CD4-positive, alpha-beta T cell treated with Interleukin-4 for 4 hours (primary cell): ENCODE data around the gene CUEDC1.

Experiments
- DNase-seq: peaks from one replicate; pipeline ENCODE4 v3.0.0-alpha.2; 2020

CUEDC1 gene

DNA sequence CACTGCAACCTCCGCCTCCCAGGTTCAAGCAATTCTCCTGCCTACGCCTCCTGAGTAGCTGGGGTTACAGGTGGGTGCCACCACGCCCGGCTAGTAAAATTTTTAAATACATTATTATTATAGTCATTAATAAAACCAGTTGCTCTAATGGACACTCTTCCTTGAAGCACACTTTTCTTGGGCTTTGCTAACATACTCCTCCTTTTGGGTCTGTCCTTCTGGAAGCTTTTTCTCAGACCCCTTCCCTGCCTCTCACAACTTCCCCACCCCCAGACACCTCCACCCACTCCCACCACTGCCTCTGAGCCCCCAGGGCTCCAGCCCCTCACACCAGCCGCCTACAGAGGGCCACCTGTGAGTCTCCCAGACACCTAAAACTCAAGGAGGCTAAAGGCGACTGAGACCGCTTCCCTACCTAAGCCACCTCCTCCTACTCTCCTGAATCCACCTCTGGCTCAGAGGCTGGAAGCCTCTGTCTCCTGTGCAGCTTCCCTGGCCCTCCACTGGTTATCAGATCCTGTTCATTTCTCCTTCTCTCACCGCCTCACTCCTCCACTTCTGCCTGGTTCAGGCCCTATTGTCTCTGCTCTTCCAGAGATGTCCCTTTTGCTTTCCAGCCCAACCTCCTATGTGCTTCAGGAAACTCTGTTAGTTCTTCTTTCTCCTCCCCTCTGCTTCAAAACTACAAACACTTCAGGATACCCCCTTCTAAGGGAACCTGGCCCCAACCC lies 2.1 kb upstream of the CUEDC1 start:
- DNase-seq = no peak

DNA sequence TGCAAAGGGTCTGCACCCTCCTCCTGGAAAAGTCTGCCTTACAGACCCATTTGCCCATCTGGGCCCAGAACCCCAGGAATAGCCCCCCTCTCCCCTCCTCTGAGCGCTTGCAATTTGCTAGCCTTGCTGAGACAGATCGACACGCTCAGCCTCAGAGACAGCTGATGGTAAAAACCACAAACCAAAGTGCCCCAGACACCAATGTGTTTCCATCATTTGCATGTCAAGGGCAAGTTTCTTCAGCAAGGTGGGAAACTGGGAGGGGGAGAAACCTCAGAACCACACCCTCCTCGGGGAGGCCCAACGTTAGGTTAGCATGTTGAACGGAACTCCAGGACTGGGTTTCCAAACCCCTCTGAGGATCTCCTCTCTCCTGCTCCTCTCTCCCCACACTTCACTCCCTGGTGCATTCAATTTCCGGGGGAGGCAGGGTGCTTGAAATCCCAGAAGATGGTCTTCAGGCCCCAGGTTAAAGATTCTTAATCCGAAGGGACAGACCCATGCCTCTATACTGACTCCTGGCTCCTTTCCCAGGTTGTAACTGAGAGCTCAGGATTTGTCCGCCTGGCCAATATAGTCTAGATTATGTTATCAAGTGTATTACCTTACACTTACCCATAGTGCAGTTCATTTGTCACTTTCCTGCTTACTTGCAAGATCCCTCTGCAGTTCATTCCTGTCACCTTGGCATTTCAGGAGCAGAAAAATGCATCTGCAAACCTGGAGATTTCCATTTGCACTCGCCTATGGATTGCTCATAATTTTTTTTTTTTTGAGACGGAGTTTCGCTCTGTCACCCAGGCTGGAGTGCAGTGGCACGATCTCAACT lies 1.3 kb upstream of the CUEDC1 start:
- peak; percentile 48 for DNase-seq

GRCh38 chr17:57954397-57955182 lies 622 bp downstream of the CUEDC1 start:
- no peak for DNase-seq

DNA sequence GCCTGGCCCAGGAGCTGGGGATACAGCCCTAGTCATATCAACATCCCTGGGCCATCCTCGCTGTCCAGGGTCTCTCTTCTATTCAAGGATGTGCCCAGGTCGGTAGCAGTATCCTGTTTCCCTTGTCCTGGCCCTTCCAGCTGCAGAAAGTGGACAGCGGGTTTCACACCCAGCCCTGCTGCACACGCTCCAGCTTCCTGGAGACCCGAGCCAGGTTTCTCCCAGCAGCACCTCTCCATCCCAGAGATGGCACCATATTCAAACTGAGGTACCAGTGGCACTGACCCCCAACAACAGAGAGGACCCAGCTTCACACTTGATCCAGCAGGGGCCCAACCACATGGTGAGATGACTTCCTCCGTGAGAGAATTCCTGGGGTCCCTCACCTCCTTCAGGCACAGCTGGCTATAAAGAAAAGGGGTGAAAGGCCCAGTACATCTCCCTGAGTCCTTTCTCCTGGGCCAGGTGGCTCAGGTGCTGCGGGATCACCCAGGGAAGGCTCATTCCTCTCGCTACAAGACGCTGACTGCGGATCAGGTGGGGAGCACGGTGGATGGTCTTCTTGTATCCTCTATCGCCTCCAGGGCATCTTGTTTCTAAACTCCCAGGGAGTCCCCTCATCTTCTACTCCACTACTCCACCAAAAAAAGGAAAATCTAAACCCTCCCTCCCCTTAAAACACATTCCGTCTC lies 1.4 kb downstream of the CUEDC1 start:
- DNase-seq = no peak

- DNase-seq = no peak
Measured at GRCh38 chr17:57953219-57953618, 2.0 kb downstream of the CUEDC1 start.

DNA sequence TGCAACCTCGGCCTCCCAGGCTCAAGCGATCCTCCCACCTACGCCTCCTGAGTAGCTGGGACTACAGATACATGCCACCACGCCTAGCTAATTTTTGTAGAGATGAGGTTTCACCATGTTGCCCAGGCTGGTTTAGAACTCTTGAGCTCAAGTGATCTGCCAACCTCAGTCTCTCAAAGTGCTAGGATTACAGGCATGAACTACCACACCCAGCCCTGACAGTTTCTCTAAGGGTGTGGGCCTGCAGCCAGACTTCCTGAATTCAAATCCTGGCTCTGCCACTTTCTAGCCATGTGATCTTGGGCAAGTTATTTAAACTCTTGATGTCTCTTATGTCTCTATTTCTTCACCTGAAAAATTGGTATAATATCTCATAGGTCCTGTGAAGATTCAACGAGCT lies 5.6 kb downstream of the CUEDC1 start:
- DNase-seq = no peak

- DNase-seq = peak; percentile 11
Measured at GRCh38 chr17:57948555-57949420, 6.4 kb downstream of the CUEDC1 start.

- DNase-seq = no peak
Measured at GRCh38 chr17:57948169-57948554, 7.0 kb downstream of the CUEDC1 start.

GRCh38 chr17:57947369-57947768 lies 7.8 kb downstream of the CUEDC1 start:
- DNase-seq = no peak

DNA sequence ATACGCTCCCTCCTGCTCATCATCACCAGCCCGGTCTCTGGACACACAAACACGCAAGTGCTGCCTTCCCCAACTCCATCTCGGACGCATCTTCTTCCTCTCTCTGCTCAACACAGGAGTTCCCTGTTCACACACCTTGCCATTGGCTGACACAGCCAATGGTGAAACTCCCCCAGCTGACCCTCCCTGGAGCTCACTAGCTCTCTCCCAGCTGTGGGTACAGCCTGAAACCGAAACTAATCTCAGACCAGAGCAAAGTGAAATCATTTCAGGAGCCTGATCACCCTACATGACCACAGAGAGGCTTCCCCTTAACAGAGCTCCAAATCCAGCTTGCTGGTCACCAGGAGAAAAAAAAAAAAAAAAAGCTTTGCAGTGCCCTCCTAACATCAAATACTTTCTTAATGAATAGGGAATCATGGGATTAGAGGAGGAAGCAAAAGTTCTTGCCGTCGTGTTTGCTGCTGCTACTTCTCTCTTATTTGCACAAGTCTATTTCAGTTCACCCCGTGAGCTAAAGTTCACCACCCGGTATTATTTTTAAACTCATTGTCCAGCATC lies 8.3 kb downstream of the CUEDC1 start:
- DNase-seq = peak; percentile 48

DNA sequence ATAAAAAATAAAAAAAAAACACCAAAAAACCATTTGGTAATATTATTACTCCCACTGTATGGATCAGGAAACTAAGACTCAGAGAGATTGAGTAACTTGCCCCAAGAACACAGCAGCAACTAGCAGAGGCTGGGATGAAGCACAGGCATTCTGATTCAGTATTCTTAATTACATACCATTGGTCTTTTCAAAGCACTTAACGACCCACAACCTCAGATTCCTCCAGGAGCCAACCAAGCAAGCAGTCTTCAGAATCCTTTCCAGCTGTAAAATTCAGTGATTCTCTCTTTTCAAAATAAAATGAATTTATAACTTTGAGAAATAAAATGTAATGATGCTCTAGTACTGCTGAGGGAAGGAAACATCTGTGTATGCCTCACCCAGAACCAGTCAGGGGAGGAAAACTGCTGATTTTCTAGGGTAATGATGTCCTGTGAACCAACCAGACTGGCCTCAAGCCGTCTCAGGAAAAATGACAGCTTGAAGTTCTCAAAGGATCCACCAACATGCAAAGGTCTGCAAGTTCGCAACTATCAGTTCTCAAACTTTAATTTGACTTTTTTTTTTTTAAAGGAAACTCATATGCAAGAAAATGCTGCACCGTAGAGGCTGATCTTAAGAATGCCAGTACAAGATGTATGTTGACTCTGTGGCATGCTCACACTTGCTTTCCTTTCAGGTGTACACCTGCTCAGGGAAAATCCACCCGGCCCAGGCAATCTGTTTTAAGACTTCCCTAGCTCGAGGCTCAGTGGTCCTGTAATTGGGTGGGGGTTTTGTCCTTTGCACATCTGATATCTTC lies 9.0 kb downstream of the CUEDC1 start:
- no peak for DNase-seq

- DNase-seq = no peak
Measured at GRCh38 chr17:57944908-57945307, 10.3 kb downstream of the CUEDC1 start.

DNA sequence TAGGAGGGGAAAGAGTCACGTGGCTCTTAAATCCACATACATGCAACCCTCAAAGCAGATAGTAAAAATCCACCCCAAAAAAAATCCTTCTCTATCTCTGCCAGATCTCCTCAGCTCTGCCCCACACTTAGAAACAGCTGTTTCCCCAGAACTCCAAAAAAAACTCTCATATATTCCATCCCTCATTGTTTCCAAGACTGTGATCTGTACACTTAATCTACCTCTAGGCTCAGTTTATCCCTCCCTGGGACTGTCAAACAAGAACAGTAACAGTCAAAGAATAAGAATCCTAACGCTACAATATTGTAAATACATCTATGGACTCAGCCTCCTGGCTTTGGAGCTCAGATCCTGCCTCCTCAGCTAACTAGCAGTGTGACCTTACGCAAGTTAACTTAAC lies 11.6 kb downstream of the CUEDC1 start:
- no peak for DNase-seq

GRCh38 chr17:57943140-57943539 lies 12.1 kb downstream of the CUEDC1 start:
- DNase-seq = no peak

DNA sequence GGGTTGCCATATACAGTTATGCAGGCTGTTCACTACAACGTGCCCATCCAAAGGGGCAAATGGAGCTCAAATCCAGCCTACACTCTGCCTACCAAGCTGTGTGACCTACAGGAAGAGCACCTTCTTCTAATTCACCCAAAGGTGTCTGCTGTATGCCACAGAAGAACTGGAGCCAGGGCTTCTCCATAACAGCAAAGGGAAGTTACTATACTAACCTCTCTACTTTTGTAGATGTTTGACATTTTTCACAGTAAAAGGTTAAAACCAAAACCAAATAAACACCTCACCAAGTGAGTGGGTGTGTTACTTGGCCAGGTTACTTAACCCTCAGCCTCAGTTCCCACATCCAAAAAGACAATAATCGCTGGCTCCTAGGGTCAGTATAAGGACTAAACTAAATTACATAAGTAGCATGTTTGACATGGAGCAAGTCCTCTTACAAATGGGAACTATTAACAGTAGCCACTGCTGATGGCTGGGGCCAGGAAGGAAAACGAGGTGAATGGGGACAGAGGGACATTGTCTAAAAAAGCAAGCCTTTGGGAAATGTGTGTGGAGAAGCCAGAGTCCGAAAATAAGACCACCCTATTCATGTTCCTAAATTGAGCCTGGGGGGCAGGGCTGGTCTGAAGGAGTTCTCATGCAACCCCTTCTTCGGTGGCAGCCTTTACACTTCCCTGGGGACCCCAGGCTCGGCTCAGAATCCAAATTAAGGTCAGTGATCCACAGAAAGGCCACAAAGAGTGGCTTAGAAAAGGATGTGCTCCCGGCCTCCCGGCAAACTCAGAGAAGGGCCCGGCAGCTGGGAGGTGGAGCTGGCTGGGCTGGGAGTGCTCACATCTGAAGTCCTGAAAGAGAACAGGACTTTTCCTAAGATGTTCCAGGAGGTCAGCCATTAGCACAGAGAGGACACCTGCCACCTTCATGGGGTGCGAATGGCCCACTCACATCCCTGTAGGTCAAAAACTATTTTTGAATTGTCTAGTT lies 13.5 kb downstream of the CUEDC1 start:
- DNase-seq = no peak

- no peak for DNase-seq
Measured at GRCh38 chr17:57940653-57941329, 14.4 kb downstream of the CUEDC1 start.

DNA sequence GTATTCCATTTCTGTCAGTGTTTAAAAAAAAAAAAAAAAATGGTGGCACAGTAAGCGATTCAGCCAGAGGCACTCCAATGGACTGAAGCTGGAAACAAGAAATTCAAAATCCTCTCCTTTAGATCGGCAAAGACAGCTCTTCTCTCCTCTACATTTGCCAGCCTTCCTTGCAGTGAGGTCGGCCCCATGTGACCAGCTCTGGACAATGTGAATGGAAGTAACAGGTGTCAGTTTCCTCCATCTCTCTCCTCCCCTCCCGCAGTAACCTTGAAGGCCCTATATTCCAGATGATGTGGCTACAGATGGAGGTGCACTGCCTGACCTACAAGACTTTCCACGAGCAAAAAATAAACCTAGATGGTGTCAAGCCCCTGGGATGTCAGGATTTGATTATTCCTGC lies 15.0 kb downstream of the CUEDC1 start:
- no peak for DNase-seq

DNA sequence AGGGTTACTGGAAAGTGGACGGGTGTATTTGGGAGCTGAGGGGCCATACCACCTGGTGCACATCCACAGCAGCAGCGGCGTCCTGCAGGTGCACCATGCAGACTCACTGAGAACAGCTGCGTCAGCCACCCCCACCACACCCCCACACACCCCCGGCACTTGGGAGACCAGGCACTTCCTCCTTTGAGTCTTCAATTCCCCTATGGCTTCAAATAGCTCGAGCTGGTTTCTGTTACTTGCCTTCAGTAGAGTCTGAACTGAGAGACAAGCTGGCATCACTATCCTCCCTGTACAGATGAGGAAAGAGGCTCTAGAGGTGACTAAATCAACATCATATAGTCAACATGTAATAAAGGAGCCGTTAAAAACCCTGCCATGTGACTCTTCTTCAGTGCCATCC lies 15.4 kb downstream of the CUEDC1 start:
- peak; percentile 8 for DNase-seq

GRCh38 chr17:57938061-57938502 lies 17.1 kb downstream of the CUEDC1 start:
- DNase-seq = no peak
